HG02763 (cell line): ENCODE data around the gene CEMIP.
"Not testable (repeated sequence)": the region's sequence is repeated elsewhere in the genome, so short reads cannot be mapped to it uniquely, and the experiment has no call there.

Source experiments
- ATAC-seq: cut with Tn5 transposase; IDR thresholded peaks from one replicate; pipeline ENCODE4 v1.9.1; 2021; ENCODE audit warnings: mild to moderate bottlenecking, moderate library complexity; ENCODE audit not compliant: unreplicated experiment

The CEMIP gene

DNA sequence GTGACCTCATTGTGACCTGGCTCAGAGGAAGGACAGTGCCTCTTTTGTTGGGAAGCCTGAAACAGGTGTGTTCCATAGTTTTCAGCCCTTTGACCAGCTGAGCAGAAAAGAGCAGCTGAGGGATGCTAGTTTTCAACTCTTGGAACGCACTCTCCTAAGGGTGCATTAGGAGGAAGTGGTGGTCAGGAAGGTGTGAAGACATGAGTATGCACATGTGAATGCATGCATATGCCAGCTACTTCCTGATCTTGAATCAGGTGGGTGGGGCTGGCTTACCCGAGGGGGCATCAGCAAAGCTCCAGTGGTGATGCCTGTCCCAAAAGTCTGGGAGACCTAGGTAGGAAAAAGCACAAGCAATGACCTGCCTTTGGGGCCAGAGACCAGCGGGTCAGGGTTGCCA lies 23.3 kb upstream of the CEMIP start:
- ATAC-seq = no peak

DNA sequence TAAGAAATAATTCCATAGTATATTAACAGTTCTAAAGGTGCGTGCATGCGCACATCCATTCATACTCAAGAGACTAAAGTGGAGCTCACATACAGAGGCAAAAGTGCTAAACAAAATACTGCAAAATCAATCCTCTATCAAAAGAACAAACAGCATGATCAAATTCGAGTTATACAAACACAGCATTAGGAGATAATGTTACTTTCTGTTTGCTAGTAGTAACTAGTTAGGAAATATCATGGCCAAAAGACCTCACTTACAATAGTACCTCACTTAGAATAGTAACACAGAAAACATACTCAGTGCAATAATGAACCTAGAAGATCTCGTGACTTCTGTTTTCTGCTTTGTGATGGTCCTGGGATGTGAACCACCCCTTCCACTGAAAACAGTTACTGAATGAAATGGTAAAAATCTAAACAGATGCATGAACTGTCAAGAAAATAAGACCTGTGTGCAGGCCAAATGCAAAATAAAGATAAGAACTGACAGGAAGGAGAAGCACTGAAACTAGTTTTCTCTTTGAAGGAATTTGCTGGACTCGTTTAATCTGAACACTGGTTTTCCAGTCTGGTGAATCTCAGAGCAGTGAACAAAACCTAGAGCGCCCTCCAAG lies 20.9 kb upstream of the CEMIP start:
- ATAC-seq = no peak

DNA sequence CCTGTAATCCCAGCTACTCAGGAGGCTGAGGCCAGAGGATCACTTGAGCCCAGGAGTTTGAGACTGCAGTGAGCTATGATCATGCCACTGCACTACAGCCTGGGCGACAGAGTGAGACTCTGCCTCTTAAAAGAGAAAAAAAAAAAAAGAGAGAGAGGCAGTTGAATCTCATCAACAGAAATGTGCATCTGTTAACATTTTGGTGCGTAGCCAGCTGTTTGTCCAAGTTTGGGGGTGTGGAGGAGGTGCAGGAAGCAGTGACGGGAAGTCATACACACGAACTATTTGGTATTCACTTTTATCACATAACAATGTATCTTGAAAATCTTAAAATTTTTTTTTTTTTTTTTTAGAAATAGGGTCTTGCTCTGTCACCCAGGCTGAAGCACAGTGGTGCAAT lies 18.2 kb upstream of the CEMIP start:
- no peak for ATAC-seq

DNA sequence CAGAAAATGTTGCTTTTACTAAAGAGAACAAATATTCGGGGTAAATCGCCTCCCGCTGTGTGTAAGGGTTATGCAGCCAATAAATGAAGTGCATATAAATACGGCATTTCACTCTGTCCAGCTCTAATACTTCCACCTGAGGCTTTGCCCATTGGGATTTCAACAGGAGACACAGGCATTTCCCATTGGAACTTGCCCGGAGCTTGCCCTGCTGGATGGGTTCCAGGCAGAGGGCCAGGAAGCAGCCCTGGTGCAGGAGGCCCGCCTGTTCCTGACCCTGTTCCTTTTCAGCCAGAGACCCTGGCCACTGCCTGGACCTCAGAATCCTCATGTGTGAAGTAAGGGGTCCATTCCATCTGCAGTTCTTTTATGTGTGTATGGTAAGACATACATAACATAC lies 17.4 kb upstream of the CEMIP start:
- no peak for ATAC-seq

DNA sequence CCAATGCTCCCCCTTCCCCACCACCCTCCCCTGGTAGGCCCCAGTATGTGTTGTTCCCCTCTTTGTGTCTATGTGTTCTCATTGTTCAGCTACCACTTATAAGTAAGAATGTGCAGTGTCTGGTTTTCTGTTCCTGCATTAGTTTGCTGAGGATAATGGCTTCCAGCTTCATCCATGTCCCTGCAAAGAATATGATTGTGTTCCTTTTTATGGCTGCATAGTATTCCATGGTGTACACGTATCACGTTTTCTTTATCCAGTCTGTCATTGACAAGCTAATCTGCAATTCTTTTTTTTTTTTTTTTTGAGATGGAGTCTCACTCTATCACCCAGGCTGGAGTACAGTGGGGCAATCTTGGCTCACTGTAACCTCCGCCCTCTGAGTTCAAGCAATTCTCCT lies 15.9 kb upstream of the CEMIP start:
- ATAC-seq = not testable (repeated sequence)

DNA sequence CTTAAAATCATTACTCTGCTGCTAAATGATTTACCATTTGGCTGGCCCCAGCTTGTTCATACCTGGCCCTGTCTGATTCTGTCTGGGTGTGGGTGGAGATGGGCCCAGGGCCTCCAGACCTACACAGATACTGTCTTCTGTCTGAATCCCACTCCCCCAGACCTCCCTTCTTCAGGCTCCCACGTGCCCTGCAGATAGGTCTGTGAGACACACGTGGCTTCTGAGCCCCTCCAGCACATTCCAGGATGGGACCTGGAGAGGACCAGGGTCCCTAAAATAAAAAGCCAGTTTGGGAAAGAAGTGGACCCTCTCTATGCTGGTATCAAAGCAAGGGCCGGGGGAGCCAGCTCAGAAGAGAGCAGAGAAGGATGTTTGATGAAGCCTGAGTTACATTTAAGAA lies 14.6 kb upstream of the CEMIP start:
- ATAC-seq = no peak

DNA sequence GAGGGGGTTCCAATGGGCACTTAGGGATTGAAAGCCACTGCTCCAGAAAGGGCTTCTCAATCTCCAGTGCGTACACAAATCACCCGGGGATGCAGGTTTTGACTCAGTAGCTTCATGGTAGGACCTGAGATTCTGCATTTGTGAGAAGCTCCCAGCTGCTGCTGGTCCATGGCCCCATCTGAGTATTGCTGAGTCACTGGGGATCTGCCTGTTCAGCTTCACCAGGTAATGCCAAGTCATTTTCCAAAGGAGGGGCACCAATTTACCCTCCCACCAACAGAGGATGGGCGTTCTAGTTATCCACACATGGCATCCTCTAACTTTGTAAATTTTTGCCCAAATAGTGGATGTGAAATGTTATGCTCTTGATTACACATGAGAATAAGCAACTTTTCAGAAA lies 12.9 kb upstream of the CEMIP start:
- ATAC-seq = no peak

DNA sequence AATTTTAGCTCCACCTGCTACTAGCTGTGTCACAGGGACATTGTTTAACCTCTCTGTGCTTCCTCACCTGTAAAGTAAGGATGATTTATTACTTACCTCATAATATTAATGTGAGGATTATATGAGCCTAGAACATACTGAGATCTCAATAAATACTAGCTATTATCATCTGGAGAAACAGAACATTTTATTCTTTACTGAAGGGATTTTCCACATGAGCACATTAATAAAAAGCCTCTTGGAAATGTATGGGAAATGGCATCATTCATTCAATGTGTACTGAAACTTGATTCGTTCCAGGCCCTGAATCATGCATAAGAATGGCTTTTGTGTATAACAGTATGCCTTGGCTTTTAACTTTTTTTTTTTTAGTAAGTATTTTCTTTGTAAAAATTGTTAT lies 11.0 kb upstream of the CEMIP start:
- ATAC-seq = no peak

DNA sequence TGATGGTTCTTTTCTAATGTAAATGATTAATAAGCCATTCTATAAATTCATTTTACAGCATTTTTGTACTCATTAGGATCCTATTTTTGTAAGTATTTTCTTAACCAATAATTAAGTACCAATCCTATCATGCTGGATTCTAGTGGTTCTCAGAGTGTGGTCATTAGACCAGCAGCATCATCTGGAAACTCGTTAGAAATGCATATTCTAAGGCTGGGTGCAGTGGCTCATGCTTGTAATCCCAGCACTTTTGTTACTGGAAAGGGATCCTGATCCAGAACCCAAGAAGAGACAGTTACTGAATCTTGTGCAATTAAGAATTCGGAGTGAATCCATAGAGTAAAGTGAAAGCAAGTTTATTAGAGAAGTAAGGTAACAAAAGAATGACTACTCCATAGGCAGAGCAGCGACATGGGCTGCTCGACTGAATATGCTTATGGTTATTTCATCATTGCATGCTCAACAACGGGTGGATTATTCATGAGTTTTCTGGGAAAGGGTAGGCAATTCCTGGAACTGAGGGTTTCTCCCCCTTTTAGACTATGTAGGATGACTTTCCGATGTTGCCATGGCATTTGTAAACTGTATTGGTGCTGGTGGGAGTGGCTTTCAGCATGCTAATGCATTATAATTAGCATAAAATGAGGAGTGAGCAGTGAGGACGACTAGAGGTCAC lies 9.9 kb upstream of the CEMIP start:
- ATAC-seq = no peak

DNA sequence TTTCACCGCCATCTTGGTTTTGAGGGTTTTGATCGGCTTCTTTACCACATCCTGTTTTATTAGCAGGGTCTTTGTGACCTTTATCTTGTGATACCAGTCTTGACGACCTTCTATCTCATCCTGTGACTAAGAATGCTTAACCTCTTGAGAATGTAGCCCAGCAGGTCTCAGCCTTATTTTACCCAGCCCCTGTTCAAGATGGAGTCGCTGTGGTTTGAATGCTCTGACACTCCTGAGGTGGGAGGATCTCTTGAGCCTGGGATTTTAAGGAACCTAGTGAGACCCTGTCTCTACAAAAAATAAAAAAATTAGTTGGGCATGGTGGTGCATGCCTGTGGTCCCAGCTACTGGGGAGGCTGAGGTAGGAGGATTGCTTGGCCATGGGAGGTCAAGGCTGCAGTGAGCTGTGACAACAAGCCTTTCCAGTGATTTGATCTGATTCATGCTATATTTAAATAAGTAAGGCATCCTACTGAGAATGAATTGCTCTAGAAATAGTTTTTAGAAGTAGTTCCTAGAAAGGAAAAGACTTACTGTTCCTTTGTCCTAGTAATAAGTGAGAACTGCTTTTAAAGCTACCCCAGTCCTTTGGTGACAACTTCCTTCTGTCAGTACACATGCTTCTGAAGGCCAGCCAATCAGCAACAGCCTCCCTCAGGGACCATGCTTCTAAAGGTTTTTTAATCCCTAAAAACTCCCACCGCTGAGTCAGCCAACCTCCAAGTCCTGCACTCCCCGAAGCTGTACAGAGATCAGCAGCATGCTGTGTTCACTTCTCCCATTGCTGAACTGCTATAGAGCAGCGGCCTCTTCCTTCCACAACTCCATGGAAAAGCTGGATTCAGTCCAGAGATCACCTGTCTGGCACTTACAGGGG lies 9.1 kb upstream of the CEMIP start:
- ATAC-seq = no peak

DNA sequence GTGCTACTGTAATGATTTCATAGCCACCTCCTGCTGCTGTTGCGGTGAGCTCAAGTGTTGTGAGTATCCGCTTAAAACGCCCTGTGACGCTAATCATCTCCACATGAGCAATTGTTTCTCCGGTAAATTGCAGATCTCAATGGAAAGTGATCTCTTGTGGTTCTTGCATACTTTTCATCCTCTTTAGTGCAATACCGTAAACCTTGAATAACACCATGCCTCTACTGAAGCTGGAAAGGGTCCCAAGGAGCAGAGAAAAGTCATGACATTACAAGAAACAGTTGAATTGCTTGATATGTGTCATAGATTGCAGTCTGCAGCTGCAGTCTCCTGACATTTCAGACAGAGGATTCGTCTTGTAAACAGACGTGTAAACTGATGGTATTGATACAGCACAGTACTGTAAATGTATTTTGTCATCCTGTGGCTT lies 6.0 kb upstream of the CEMIP start:
- no peak for ATAC-seq

DNA sequence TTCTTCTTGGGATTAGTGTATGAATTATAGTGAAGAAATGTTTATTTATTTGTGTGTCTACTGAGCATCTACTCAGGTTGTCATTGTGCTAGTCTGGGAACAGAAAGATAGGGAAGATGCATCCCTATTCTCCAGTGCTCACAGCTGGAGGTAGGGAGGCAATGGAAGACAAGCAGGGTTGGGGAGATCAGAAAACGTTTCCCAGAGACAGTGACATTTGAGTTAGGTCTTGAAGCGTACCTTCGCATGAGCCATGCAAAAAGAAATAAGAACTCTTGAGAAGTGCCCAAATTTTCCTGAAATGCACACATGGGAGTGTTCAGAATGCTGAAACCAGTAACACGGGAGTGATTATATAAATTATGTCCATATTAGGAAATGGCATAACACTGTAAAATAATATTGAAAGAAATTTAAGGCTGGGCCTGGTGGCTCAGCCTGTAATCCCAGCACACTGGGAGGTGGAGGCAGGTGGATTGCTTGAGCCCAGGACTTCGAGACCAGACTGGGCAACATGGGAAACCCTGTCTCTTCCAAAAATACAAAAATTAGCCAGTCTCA lies 5.3 kb upstream of the CEMIP start:
- no peak for ATAC-seq

DNA sequence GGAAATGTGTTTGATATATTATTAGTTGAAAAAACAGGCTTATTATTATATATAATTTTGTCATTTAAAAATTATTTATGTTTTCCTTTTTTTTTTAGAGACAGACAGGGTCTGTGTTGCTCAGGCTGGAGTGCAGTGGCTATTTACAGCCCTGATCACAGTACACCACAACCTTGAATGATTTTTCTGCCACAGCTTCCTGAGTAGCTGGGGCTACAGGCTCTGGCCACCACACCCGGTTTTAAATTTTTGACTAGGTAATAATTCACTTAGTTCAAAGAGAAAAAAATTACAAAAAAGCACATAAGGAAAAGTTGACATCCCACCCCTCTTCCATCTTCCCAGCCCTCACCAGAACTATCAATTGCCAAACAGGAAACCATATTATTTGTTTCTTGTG lies 4.7 kb upstream of the CEMIP start:
- ATAC-seq = no peak

DNA sequence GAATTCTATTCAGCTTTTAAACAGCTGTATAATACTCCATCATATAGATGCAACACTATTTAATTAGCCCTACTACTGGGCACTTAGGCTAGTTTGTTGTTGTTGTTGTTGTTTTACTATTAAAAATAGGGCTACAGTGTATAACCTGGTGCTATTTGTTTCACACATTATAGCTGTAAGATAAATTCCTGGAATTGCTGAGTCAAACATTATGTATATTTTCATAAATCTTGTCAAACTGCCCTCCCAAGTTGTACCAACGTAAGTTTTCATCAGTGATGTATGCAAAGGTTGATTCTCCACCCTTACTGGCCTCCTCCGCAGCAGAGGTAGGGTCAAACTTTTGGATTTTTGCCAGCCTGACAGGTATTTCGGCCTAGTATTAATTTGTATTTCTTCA lies 3.8 kb upstream of the CEMIP start:
- no peak for ATAC-seq

DNA sequence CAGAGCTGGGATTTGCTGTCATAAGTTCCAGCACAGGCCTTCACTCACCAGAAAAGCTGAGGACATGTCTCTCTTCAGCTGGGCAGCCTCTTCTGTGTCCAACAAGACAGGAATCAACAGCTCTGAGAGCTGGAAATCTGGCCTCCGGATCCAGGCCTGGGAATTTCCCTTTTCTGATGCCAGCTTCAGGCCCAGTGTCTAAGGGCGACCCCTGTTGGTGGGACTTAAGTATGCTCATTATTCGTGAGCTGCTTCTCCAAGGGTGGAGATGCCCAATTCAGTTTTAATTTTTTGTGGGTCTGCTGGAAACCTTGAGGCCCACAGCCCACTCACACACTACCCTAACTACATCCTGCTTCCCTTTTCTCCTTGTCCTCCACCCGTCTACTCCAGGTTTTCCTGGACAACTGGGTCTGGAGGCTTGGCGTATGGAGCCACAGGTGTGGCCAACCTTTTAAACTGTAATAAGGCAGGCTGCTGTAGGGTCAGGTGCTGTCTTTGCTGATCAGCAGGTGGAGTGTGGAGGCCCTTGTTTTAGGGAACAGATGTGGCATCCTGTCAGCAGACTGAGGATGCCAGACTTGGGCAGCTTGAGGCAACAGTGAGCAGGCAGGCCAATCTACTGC lies 2.6 kb upstream of the CEMIP start:
- ATAC-seq = no peak

DNA sequence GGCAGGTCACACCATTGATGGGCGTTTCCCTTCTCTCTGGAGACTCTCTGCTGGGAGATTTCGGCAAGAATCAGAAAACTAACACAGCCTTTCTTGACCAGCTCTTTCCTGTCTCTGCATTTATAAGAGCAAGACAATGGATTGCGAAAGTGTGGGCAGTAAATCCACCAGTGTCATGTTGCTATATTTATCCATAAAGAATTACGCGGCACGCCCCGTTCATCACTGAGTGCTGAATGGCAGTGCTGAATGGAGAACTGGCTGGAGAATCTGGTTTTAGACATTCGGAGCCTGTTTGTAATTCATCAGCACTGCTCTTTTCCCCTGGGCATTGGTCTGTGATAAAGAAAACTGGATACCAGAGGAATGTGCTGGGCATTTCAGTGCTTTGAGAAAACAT lies 2.0 kb upstream of the CEMIP start:
- no peak for ATAC-seq

DNA sequence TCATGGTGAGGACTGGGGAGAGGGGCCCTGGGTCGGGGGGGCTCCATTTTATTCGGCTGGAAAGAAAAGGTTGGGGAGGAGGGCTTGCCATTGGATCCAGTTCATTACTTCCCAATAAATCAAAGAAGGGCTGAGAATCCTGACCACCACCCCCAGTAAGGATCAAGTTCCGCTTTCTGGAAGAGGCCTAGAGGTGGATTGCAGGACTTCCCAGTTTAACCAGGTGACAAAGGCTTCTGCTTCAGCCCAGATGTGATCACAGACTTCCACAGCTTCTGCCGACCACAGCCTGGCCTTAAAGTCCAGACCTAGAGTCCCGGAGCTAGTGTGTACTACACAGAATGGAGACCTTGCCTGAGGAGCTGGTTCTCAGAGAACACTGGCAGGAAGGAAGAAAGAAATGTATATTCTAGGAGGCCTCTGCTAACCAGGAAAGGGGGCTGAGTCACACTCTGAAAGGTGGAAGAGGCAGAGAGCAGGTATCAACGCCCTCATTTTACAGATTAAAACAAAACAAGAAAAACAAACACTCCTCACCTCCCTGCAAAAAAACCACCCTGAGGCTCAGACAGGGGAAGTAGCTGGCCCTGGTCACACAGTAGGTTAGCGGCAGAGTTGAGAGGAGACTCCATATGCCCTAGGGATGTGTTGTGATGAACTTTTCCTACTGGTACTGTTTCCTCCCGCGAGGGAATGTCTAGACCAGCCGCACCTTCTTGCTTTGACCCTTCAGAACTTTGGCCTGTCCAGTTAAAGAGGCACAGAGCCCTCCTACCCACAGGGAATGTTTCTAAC lies 1.1 kb upstream of the CEMIP start:
- no peak for ATAC-seq

DNA sequence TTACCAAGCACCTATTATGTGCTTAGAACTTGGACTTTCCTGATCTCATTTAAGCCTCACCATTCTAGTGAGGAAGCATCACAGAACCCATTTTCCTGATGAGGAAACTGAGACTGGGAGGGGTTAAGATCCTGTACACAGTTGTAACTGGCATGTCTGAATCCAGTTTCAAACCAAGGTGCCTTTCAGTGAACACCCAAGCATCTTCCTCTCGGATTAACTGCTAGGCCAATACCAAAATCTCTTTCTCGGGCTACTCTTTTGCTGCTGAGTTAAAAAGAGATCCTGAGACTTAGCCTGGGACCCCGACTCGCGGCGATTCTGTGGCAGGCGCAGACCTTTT lies 578 bp upstream of the CEMIP start:
- no peak for ATAC-seq

DNA sequence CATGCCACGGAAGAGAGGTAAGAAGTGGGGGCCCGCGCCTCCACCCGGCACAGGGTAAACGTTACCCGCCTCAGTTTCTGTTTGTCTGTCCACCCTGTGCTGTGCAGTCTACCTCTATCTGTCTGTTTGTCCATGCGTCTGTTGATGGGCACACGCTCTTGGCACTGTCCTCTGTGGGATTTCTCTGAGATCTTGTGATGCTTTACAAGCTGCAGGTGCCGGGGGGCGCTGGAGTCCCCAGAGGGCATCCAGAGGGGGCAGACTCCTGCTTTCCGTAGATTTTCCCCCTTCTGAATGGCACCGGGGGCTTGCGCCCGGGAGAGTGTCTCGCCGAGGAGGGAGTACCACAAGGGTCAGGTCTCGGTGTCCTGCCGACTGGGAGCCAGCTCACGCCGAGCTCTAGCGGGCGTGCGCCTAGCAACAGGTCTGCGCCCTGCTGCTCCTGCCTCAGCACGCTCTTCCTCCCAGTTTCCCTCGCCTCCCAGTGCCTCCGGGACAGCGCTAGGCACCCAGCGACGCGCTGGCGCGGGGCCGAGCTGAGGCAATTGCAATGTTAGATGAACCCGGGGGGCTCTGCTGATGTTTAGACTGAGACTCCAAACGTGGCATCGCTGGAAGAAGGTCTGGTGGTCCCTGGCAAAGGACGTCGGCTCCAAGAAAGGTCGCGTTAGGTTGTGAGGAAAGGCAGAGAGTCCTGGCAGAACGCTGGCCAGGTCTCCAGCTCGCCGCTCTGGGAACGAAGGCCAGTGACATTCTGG lies 667 bp downstream of the CEMIP start:
- no peak for ATAC-seq
